Measurements from ENCODE around the gene CDC7. TPM values are rescaled to one million over a fixed set of nuclear protein-coding genes. Genes with fewer than 3 reads are reported as not detected.
A peak's percentile ranks its signal among the peaks of the same experiment; 100 is the strongest.

Gene CDC7
- total RNA-seq, 1 donor from 2014 or later: 4.0 TPM

DNA sequence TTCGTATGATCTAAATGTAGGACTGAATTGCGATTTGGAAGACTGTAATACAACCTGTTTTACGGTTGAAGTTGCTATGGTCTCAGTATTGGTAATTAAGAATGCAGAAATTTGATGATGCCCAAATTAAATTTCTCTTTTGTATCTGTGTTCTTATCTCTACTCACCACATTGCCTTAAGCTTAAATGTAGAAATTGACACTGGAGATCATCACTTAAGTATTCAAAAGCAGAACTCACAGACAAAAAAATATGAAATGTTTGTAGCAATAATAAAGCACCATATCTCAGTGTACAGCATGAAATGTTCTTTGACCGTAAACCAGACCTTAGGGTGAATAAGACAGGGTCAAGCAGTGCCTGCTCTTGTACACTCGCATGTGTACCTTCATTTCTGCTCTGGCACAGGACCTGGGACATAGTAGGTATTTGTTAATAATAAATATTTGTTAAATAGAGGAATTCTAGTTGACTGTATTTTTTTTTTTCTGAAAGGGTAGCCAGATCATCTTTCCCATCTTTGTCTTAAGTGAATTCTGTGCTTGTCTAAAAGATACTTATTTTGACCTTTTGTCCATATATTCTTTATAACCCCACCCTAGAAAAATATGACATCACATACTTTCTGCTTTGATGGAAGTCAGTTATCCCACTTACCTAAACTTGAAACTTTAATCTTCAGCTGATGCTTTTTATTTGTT, 1.5 kb downstream of the CDC7 start:
- DNase-seq (ENCODE audit: low read depth) (no peak), FAIRE-seq (peak; percentile 70)
- Mint-ChIP-seq H3K27ac (ENCODE audit: unreplicated experiment) (no peak overlapping the region), H3K4me3 (ENCODE audit: unreplicated experiment) (no peak overlapping the region), H3K9me3 (ENCODE audit: unreplicated experiment) (no peaks in the 10 kb centered on the region), H3K27me3 (ENCODE audit: low read depth, unreplicated experiment) (no peaks in the 10 kb centered on the region), H3K4me1 (ENCODE audit: low read depth, unreplicated experiment) (peaks cover 5% of the 10 kb centered on the region), H3K36me3 (ENCODE audit: low read depth, unreplicated experiment) (no peaks in the 10 kb centered on the region)
- peaks cover 13% of the 10 kb centered on the region for H3K4me1 ChIP-seq (ENCODE audit: insufficient read depth, low read length)
- H3K4me2 ChIP-seq (ENCODE audit: low read length): peak overlapping the region; percentile 94
- TF ChIP-seq, protein P1, sequence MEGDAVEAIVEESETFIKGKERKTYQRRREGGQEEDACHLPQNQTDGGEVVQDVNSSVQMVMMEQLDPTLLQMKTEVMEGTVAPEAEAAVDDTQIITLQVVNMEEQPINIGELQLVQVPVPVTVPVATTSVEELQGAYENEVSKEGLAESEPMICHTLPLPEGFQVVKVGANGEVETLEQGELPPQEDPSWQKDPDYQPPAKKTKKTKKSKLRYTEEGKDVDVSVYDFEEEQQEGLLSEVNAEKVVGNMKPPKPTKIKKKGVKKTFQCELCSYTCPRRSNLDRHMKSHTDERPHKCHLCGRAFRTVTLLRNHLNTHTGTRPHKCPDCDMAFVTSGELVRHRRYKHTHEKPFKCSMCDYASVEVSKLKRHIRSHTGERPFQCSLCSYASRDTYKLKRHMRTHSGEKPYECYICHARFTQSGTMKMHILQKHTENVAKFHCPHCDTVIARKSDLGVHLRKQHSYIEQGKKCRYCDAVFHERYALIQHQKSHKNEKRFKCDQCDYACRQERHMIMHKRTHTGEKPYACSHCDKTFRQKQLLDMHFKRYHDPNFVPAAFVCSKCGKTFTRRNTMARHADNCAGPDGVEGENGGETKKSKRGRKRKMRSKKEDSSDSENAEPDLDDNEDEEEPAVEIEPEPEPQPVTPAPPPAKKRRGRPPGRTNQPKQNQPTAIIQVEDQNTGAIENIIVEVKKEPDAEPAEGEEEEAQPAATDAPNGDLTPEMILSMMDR (IDR thresholded peaks at IDR 0.05; ENCODE audit: insufficient read depth, low read depth, low read length): no peak
- TF ChIP-seq EZH2 (IDR thresholded peaks at IDR 0.05; ENCODE audit: insufficient read depth, low read length): no peak
- H3K27me3 ChIP-seq (ENCODE audit: insufficient read depth, low read length): no peaks in the 10 kb centered on the region
- H3K79me2 ChIP-seq (ENCODE audit: insufficient read depth, low read length): peaks cover 22% of the 10 kb centered on the region
- no peaks in the 10 kb centered on the region for H3K9me3 ChIP-seq (ENCODE audit: insufficient read depth, low read depth, low read length)
- H2AFZ ChIP-seq (ENCODE audit: low read depth, low read length): peak overlapping the region; percentile 26
- peak overlapping the region; percentile 91 for H3K9ac ChIP-seq (ENCODE audit: low read length)
- peak overlapping the region; percentile 95 for H3K27ac ChIP-seq (ENCODE audit: low read depth, low read length)
- H4K20me1 ChIP-seq (ENCODE audit: insufficient read depth, low read length): no peaks in the 10 kb centered on the region
- H3K36me3 ChIP-seq (ENCODE audit: insufficient read depth, low read length): no peaks in the 10 kb centered on the region
- H3K4me3 ChIP-seq (ENCODE audit: insufficient read depth, low read depth, low read length): peak overlapping the region; percentile 82

DNA sequence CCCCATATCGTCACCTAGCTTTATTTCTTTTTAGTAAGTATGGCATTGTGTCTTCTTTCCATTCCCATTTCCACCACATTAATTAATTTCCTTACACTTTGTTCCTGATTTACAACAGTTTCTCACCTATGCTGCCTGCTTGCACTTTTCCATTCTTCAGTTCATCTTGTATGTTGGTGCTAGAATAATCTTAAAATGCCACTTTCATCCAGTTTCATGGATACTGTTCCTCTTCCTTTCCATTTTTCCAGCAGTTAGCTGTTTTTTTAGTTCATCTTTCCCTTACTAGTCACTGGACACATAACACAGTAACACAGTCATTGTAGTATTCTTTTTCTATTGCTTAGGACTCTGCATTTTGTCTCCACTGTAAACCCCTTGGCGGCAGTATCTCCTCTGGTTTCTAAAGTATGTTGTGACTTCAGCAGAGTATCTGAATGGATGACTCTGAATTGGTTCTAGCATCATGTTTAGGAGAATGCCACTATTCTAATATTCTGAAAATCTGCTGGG, 2.1 kb downstream of the CDC7 start:
- H3K27me3 ChIP-seq (ENCODE audit: insufficient read depth, low read length): no peaks in the 10 kb centered on the region
- FAIRE-seq (no peak), DNase-seq (ENCODE audit: low read depth) (peak; percentile 24)
- no peak overlapping the region for H3K27ac ChIP-seq (ENCODE audit: low read depth, low read length)
- no peak overlapping the region for H3K4me3 Mint-ChIP-seq (ENCODE audit: unreplicated experiment)
- no peaks in the 10 kb centered on the region for H3K9me3 ChIP-seq (ENCODE audit: insufficient read depth, low read depth, low read length)
- H3K4me3 ChIP-seq (ENCODE audit: insufficient read depth, low read depth, low read length): peak overlapping the region; percentile 82
- H3K36me3 ChIP-seq (ENCODE audit: insufficient read depth, low read length): no peaks in the 10 kb centered on the region
- peaks cover 13% of the 10 kb centered on the region for H3K4me1 ChIP-seq (ENCODE audit: insufficient read depth, low read length)
- H3K36me3 Mint-ChIP-seq (ENCODE audit: low read depth, unreplicated experiment): no peaks in the 10 kb centered on the region
- H3K27me3 Mint-ChIP-seq (ENCODE audit: low read depth, unreplicated experiment): no peaks in the 10 kb centered on the region
- no peak overlapping the region for H2AFZ ChIP-seq (ENCODE audit: low read depth, low read length)
- no peak for TF ChIP-seq EZH2 (IDR thresholded peaks at IDR 0.05; ENCODE audit: insufficient read depth, low read length)
- TF ChIP-seq, protein P1 (IDR thresholded peaks at IDR 0.05; ENCODE audit: insufficient read depth, low read depth, low read length): peak; percentile 28
- H3K9ac ChIP-seq (ENCODE audit: low read length): peak overlapping the region; percentile 8
- peaks cover 5% of the 10 kb centered on the region for H3K4me1 Mint-ChIP-seq (ENCODE audit: low read depth, unreplicated experiment)
- H4K20me1 ChIP-seq (ENCODE audit: insufficient read depth, low read length): no peaks in the 10 kb centered on the region
- no peaks in the 10 kb centered on the region for H3K9me3 Mint-ChIP-seq (ENCODE audit: unreplicated experiment)
- H3K4me2 ChIP-seq (ENCODE audit: low read length): peak overlapping the region; percentile 94
- peaks cover 22% of the 10 kb centered on the region for H3K79me2 ChIP-seq (ENCODE audit: insufficient read depth, low read length)
- H3K27ac Mint-ChIP-seq (ENCODE audit: unreplicated experiment): no peak overlapping the region

DNA sequence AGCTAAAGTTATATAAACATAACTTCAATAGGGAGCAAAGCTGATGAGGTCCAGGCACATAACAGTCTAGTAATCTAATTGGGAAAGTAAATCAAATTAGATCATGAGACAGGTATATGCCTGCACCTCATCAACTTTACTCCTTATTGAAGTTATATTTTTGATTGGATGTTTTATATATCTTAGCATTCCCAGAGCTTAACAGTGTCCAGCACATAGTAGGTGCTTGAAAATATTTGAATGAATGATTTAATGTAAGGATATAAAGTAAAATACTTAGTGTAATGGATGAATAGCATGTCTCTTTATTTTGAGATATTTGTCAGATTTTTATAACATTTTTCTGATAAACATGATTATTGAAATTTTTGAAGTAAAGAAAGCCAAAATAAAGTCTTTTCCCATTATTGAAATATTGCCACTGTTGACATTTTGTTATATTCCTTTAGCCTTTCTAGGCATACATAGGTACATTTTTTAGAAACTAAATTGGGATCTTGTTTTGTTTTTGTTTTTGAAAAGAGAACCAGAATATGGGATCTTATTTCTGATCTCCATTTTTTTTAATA, 2.8 kb downstream of the CDC7 start:
- Mint-ChIP-seq H3K27ac (ENCODE audit: unreplicated experiment) (no peak overlapping the region), H3K36me3 (ENCODE audit: low read depth, unreplicated experiment) (no peaks in the 10 kb centered on the region), H3K27me3 (ENCODE audit: low read depth, unreplicated experiment) (no peaks in the 10 kb centered on the region), H3K4me3 (ENCODE audit: unreplicated experiment) (no peak overlapping the region), H3K4me1 (ENCODE audit: low read depth, unreplicated experiment) (peaks cover 5% of the 10 kb centered on the region), H3K9me3 (ENCODE audit: unreplicated experiment) (no peaks in the 10 kb centered on the region)
- H3K4me3 ChIP-seq (ENCODE audit: insufficient read depth, low read depth, low read length): no peak overlapping the region
- H3K9ac ChIP-seq (ENCODE audit: low read length): no peak overlapping the region
- no peak overlapping the region for H2AFZ ChIP-seq (ENCODE audit: low read depth, low read length)
- peaks cover 22% of the 10 kb centered on the region for H3K79me2 ChIP-seq (ENCODE audit: insufficient read depth, low read length)
- H3K27me3 ChIP-seq (ENCODE audit: insufficient read depth, low read length): no peaks in the 10 kb centered on the region
- H4K20me1 ChIP-seq (ENCODE audit: insufficient read depth, low read length): no peaks in the 10 kb centered on the region
- no peaks in the 10 kb centered on the region for H3K9me3 ChIP-seq (ENCODE audit: insufficient read depth, low read depth, low read length)
- no peak overlapping the region for H3K4me2 ChIP-seq (ENCODE audit: low read length)
- no peaks in the 10 kb centered on the region for H3K36me3 ChIP-seq (ENCODE audit: insufficient read depth, low read length)
- DNase-seq (ENCODE audit: low read depth) (no peak), FAIRE-seq (no peak)
- H3K4me1 ChIP-seq (ENCODE audit: insufficient read depth, low read length): peaks cover 13% of the 10 kb centered on the region
- H3K27ac ChIP-seq (ENCODE audit: low read depth, low read length): no peak overlapping the region
- TF ChIP-seq, protein P1 (IDR thresholded peaks at IDR 0.05; ENCODE audit: insufficient read depth, low read depth, low read length): no peak
- no peak for TF ChIP-seq EZH2 (IDR thresholded peaks at IDR 0.05; ENCODE audit: insufficient read depth, low read length)

Measured in astrocyte (in vitro differentiated cells and primary cell).